SK-N-SH treated with all-trans-retinoic acid at 6 μM for 48 hours (cell line): Measurements from ENCODE around the gene SNRPE.

Experiments used
- ZFP3 ChIP-seq: fragments of 250-450 bp; sonication (Bioruptor Pico); IDR thresholded peaks from 2 replicates; pipeline ENCODE4 v1.5.0; 2020; ENCODE audit warnings: mild to moderate bottlenecking, moderate library complexity
- ZNF565 ChIP-seq: fragments of 450-650 bp; formaldehyde crosslinking; conservative IDR thresholded peaks from 2 replicates; pipeline ENCODE4 v1.5.0; 2020; ENCODE audit warnings: low read depth, mild to moderate bottlenecking, moderate library complexity
- TF ChIP-seq, protein P1 (sequence below): fragments of 250-450 bp; sonication (Bioruptor Pico); IDR thresholded peaks from 2 replicates; pipeline ENCODE4 v1.8.0; 2020; ENCODE audit warnings: mild to moderate bottlenecking, moderate library complexity, borderline replicate concordance

DNA sequence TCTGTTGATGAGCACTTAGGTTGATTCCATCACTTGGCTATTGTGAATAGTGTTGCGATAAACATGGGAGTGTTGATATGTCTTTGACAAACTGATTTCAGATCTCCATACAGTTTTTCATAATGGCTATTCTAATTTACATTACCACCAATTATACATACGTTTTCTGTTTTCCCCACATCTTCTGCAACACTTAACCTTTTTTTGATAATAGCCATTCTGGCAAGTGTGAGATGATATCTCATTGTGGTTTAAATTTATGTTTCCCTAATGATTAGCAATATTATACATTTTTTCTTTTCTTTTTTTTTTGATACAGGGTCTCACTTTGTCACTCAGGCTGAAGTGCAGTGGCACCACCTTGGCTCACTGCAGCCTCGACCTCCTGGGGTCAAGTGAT, 17.0 kb downstream of the SNRPE start:
- no peak for TF ChIP-seq ZFP3 (CRISPR knock-in tag)
- TF ChIP-seq, protein P1, sequence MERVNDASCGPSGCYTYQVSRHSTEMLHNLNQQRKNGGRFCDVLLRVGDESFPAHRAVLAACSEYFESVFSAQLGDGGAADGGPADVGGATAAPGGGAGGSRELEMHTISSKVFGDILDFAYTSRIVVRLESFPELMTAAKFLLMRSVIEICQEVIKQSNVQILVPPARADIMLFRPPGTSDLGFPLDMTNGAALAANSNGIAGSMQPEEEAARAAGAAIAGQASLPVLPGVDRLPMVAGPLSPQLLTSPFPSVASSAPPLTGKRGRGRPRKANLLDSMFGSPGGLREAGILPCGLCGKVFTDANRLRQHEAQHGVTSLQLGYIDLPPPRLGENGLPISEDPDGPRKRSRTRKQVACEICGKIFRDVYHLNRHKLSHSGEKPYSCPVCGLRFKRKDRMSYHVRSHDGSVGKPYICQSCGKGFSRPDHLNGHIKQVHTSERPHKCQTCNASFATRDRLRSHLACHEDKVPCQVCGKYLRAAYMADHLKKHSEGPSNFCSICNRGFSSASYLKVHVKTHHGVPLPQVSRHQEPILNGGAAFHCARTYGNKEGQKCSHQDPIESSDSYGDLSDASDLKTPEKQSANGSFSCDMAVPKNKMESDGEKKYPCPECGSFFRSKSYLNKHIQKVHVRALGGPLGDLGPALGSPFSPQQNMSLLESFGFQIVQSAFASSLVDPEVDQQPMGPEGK (CRISPR knock-in tag): no peak
- TF ChIP-seq ZNF565 (CRISPR knock-in tag): no peak
